Hepatocyte (in vitro differentiated cells): Measurements from ENCODE around the gene SIX2. TPM values are rescaled to one million over a fixed set of nuclear protein-coding genes. Genes with fewer than 3 reads are reported as not detected.

Experiments used
- DNase-seq: peaks from one replicate; pipeline ENCODE4 v3.0.0-alpha.2; 2016; ENCODE audit warnings: low spot score
- H2AFZ ChIP-seq: fragments of 200-600 bp; sonication (generic); 2 replicates; pipeline ENCODE4 v1.6.0; 2016; ENCODE audit warnings: antibody characterized with exemption, mild to moderate bottlenecking
- H3K27ac ChIP-seq: fragments of 200-600 bp; sonication (generic); 2 replicates; pipeline ENCODE4 v1.5.1; 2016; ENCODE audit warnings: mild to moderate bottlenecking
- H3K27me3 ChIP-seq: fragments of 200-600 bp; sonication (generic); 2 replicates; pipeline ENCODE4 v1.6.1; 2016
- H3K36me3 ChIP-seq: fragments of 200-600 bp; sonication (generic); replicated peaks from 2 replicates; pipeline ENCODE4 v1.5.1; 2016; ENCODE audit warnings: low read depth; ENCODE audit not compliant: insufficient read depth
- H3K4me1 ChIP-seq: fragments of 200-600 bp; sonication (generic); 2 replicates; pipeline ENCODE4 v1.5.1; 2016; ENCODE audit warnings: mild to moderate bottlenecking, moderate library complexity; ENCODE audit not compliant: insufficient read depth
- H3K4me2 ChIP-seq: fragments of 200-600 bp; sonication (generic); 2 replicates; pipeline ENCODE4 v1.6.0; 2016
- H3K4me3 ChIP-seq: fragments of 200-600 bp; sonication (generic); 2 replicates; pipeline ENCODE4 v1.5.1; 2016; ENCODE audit warnings: mild to moderate bottlenecking
- H3K79me2 ChIP-seq: fragments of 200-600 bp; sonication (generic); 2 replicates; pipeline ENCODE4 v1.6.0; 2017; ENCODE audit warnings: mild to moderate bottlenecking
- H3K9me2 ChIP-seq: fragments of 200-600 bp; sonication (generic); replicated peaks from 2 replicates; pipeline ENCODE4 v1.6.0; 2017; ENCODE audit warnings: mild to moderate bottlenecking; ENCODE audit not compliant: insufficient read depth
- H3K9me3 ChIP-seq: fragments of 200-600 bp; sonication (generic); 2 replicates; pipeline ENCODE4 v1.5.1; 2016; ENCODE audit warnings: low read depth, mild to moderate bottlenecking
- H4K20me1 ChIP-seq: fragments of 200-600 bp; sonication (generic); 2 replicates; pipeline ENCODE4 v1.6.0; 2016; ENCODE audit warnings: mild to moderate bottlenecking; ENCODE audit not compliant: insufficient read depth, poor library complexity, severe bottlenecking
- CTCF ChIP-seq: fragments of 200-600 bp; sonication (generic); IDR thresholded peaks from 2 replicates; pipeline ENCODE4 v1.5.1; 2016; ENCODE audit warnings: antibody characterized with exemption, mild to moderate bottlenecking; ENCODE audit not compliant: poor library complexity
- EZH2 ChIP-seq: fragments of 200-600 bp; sonication (generic); IDR thresholded peaks from 2 replicates; pipeline ENCODE4 v1.6.1; 2016; ENCODE audit warnings: antibody characterized with exemption, mild to moderate bottlenecking, borderline replicate concordance
- EZH2phosphoT487 ChIP-seq: fragments of 200-600 bp; sonication (generic); IDR thresholded peaks from one replicate; pipeline ENCODE4 v1.6.1; 2018; ENCODE audit warnings: antibody characterized with exemption, mild to moderate bottlenecking, low read depth, moderate library complexity; ENCODE audit not compliant: unreplicated experiment, severe bottlenecking
- WGBS: methylation state at CpG from one replicate; pipeline ENCODE4 v1.1.6; 2016; ENCODE audit warnings: low lambda C conversion rate; ENCODE audit errors: missing lambda C conversion rate; 5-methylcytosine and 5-hydroxymethylcytosine counted together
- polyA plus RNA-seq: library from polyadenylated mRNA; unstranded; fragments of >200 nt; fragmentation: Nextera tagmentation; extraction: Ambion mirVana; gene quantifications from 2 replicates; pipeline ENCODE4 v1.2.1, GENCODE V29; 2016
- total RNA-seq: library from RNA; depleted of rRNA; stranded (reverse); fragments of >200 nt; gene quantifications from 2 replicates; pipeline ENCODE4 v1.2.3, GENCODE V29; 2014

SIX2 gene
- total and polyA plus RNA-seq, 2 experiments from 2014 or later: 0.53 to 1.3 TPM

GRCh38 chr2:45000921-45001868 lies 8.1 kb downstream of the SIX2 start:
- Histone ChIP-seq H2AFZ (peak overlapping the region; percentile 63), H3K9me3 (no peaks in the 10 kb centered on the region), H3K36me3 (no peaks in the 10 kb centered on the region), H3K4me3 (peak overlapping the region; percentile 20), H3K9me2 (no peaks in the 10 kb centered on the region), H3K27ac (no peak overlapping the region), H3K79me2 (no peaks in the 10 kb centered on the region), H3K4me2 (peak overlapping the region; percentile 83), H4K20me1 (no peaks in the 10 kb centered on the region), H3K27me3 (peaks cover 99% of the 10 kb centered on the region), H3K4me1 (peaks cover 12% of the 10 kb centered on the region)
- WGBS: 9% methylated on average over 59 of the region's 61 CpGs
- DNase-seq: peak; percentile 54
- TF ChIP-seq CTCF (no peak), EZH2 (no peak), EZH2phosphoT487 (no peak)

GRCh38 chr2:45000341-45000901 lies 8.8 kb downstream of the SIX2 start:
- Histone ChIP-seq H2AFZ (peak overlapping the region; percentile 63), H3K27me3 (peaks cover 99% of the 10 kb centered on the region), H3K36me3 (no peaks in the 10 kb centered on the region), H3K4me2 (peak overlapping the region; percentile 83), H3K79me2 (no peaks in the 10 kb centered on the region), H3K27ac (no peak overlapping the region), H4K20me1 (no peaks in the 10 kb centered on the region), H3K4me1 (peaks cover 12% of the 10 kb centered on the region), H3K9me3 (no peaks in the 10 kb centered on the region), H3K4me3 (no peak overlapping the region), H3K9me2 (no peaks in the 10 kb centered on the region)
- WGBS: 10% methylated on average over 36 of the region's 36 CpGs
- no peak for TF ChIP-seq CTCF
- TF ChIP-seq EZH2phosphoT487: peak; percentile 14
- DNase-seq: no peak

GRCh38 chr2:44999540-44999939 lies 9.7 kb downstream of the SIX2 start:
- H3K4me3 ChIP-seq: no peak overlapping the region
- peaks cover 6% of the 10 kb centered on the region for H3K4me1 ChIP-seq
- H3K27me3 ChIP-seq: peaks cover 99% of the 10 kb centered on the region
- H3K4me2 ChIP-seq: no peak overlapping the region
- no peaks in the 10 kb centered on the region for H4K20me1 ChIP-seq
- no peaks in the 10 kb centered on the region for H3K9me2 ChIP-seq
- TF ChIP-seq CTCF (no peak), EZH2phosphoT487 (no peak), EZH2 (no peak)
- H3K79me2 ChIP-seq: no peaks in the 10 kb centered on the region
- DNase-seq: no peak
- no peak overlapping the region for H2AFZ ChIP-seq
- H3K9me3 ChIP-seq: no peaks in the 10 kb centered on the region
- no peak overlapping the region for H3K27ac ChIP-seq
- H3K36me3 ChIP-seq: no peaks in the 10 kb centered on the region
- 83% methylated on average over 10 of the region's 10 CpGs for WGBS
